Measurements from ENCODE around the gene DHRS2.

DHRS2 gene

DNA sequence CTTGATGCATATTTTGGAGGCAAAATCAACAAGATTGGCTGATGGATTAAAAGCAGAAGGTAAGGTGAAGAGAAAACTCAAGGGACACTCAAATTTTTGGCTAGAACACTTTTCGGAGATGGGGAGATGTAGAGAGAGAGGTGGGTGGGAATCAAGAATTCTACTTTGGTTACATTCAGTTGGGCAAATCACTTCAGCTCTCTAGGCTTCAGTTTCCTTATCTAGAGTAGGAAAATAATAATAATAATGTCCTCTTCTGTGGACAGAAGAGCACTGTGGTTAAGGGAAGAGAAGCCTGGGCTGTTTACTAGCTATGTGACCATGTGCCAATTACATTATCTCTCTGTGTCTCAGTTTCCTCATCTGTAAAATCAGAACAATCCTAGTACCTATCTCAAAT lies 23.4 kb upstream of the DHRS2 start:
- no peak for DNase-seq (ENCODE audit: low read depth)

DNA sequence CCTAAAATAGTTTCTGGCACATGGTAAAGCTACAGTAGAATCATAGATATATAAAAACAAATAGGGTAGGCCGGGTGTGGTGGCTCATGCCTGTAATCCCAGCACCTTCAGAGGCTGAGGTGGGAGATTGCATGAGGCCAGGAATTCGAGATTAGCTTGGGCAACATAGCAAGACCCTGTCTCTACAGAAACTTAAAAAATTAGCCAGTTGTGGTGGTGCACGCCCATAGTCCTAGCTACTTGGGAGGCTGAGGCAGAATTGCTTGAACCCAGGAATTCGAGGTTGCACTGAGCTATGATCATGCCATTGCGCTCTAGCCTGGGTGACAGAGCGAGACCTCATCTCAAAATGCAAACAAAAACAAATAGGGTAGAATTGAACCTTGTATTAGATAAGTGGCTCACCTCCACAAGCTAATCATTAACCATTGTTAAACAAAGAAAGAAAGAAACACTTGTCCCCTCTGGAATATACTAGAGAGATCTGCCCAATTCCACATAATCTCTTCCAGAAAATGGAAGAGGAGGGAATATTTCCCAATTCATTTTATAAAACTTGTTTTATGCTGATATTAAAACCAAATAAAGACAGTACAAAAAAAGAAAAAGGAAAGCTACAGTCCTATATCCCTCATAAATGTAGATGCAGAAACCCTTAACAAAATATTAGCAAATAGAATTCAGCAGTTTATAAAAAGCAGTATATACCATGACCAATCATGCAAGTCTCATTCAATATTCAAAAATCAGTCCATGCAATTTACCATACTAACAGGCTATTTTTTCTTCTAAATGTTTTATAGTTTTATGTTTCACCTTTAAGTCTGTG lies 22.7 kb upstream of the DHRS2 start:
- DNase-seq (ENCODE audit: low read depth): no peak

- DNase-seq (ENCODE audit: low read depth): no peak
Observed at GRCh38 chr14:23614395-23614828, 21.8 kb upstream of the DHRS2 start.

DNA sequence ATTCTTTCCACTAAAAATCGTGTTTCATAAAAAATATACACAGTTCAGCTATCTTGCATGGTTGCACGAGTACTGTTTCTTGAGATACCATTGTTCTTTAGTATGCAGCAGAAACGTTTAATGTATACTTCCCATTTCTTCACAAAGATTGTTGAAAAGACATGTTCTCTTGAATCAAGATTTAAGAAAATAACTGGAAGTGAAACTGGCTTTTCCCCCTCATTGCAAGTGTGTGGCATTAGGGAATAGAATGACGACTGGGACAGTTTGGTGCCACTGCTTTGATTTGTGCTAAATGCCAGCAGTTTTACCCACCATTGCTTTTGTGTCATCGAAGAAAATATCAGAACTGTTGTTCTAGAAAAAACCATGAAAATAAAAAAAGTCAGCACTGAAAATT lies 20.3 kb upstream of the DHRS2 start:
- no peak for DNase-seq (ENCODE audit: low read depth)

DNA sequence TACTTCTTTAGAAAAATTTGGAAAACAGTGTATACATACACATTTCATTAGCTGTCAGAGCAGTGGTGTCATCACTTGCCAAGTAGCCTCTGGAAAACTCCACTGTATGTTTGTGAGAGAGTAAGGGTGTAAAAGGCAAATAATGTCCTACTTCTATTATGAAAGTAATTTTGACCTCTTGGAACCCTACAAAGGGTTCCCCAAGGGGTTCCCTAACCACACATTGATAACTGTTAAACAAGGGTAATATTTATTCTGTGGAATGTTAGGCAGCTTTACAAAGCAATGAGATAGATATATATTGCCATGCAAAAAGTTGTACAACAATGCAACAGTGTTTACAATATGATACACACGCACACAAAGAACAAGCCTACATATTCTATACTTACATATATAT lies 18.6 kb upstream of the DHRS2 start:
- DNase-seq (ENCODE audit: low read depth): no peak

DNA sequence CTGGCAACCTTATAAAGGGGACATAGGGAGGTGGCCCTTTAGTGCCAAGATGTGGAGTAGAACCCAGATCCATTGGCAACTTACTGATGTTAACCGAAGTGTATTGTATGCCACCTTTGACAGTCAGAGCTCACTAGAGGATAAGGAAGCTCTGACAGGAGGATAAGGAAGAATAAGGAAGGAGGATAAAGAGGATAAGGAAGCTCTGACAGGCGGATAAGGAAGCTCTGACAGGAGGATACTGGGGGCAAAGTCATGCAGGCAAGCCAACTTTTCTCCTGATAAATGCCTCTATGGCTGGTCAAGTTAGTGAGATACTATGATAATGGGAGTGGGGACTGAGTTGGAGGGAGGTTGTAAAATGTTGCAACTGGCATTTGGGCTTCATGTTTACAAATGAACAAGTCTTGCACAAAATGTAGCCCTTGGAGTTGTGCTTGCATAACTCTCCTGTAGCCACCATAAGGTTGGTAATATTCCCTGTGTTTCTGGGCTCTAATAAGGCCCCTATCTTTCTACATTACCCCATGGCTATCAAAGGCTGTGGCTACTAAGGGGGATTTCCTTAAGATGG lies 17.7 kb upstream of the DHRS2 start:
- no peak for DNase-seq (ENCODE audit: low read depth)

GRCh38 chr14:23620177-23620702 lies 15.9 kb upstream of the DHRS2 start:
- DNase-seq (ENCODE audit: low read depth): no peak

DNA sequence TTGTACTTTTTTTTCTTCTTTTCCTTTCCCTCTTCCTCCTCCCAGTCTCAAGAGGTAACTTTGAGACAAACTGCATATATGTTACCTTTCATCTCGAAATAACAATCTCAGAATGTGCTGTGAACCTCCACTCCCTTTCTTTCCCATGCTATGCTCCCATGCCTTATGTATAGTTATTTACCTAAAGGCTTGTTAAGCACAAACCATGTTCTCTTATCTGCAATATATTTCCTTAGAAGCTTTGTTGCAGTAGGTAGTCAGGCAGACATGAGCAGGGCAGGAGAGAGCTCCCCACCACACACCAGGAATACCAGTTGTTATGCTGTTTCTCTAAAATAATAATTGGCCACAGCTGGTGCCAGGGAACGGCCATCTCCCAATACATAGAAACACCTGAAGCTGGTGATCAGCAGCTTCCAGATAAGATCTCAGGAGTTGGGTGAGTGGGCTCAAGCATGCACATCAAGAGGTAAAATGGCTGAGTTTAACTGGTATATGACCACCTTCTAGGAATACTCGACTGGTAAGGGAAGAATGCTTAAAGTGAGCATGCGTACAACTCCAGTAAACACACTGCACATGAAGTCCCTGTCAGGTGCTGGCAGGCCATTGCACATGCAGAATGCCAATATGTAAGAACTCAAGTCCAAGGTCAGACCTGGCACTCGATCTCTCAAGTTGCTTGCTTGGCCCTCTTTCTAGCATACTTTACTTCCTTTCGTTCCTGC lies 14.8 kb upstream of the DHRS2 start:
- DNase-seq (ENCODE audit: low read depth): no peak

DNA sequence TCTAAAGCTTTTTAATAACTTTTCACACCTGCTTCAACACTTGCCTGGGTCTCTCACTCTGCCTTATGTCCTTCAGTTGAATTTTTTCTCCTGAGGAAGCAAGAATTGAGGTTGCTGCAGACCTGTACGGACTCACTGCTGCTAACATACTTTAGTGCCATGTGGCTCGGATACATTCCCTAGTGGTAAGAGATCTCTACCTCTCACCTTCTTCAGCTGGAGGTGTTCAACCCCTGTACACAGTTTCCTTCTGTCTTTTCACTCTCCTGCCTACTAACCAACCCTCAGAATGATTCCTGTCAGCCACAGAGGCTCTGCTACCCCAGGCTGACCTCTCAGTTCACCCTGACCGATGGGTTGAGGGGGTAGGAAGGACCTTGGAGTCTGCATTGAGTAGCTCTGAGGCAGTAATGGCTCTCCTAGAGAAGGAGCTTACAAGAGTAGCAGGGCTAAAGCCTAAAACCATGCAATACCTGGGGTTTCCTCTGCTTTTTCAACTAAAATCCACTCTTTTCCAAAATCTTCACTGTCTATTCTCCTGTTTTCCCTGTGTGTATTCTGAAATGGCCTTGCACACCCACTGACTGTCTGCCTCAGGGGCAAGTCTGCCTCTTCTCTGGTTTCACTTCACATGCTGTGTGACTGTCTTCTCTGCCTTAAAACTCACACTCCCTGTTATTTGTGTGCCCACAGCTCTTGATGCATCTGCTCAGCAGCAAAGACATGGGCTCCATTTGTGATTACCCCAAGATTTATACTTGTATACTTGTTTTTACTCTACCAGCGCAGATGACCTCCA lies 14.0 kb upstream of the DHRS2 start:
- DNase-seq (ENCODE audit: low read depth): no peak

DNA sequence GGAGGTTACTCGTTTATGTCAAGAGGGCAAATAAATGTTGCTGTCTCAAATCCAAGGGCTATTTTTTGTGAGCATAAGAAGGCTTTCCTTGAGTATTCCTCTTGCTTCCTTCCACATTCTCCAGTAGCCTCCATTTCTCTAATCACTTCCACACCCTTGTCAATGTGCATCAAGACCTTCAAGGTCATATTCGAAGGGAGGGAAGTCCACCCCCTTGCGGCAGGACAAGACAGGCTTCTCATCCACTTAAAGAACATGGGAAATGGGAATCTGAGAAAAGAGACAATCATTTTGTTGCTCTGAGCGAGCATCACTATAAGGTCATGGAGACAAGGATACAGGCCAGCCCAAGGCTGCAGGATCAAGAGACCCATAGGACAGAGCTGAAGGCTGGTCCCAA lies 13.2 kb upstream of the DHRS2 start:
- no peak for DNase-seq (ENCODE audit: low read depth)

DNA sequence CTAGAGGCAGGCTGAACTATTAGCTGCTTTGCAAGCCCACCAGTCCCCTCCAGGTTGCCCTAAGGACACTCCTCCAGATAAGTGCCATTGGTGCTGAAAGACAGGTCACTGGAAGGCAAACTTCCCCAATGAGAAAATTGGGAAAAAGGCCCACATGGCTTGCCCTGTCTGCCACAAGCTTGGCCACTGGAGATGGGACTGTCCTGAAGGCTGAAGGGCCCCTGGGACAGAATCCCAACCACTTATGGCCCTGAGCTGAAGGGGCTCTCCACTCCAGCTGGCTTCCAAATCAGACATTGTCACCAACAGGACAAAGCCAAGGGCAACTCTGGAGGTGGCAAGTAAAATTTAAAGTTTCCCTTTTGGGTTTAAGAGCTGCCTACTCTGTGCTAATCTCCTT lies 12.2 kb upstream of the DHRS2 start:
- DNase-seq (ENCODE audit: low read depth): no peak

GRCh38 chr14:23624830-23625404 lies 11.2 kb upstream of the DHRS2 start:
- DNase-seq (ENCODE audit: low read depth): no peak

DNA sequence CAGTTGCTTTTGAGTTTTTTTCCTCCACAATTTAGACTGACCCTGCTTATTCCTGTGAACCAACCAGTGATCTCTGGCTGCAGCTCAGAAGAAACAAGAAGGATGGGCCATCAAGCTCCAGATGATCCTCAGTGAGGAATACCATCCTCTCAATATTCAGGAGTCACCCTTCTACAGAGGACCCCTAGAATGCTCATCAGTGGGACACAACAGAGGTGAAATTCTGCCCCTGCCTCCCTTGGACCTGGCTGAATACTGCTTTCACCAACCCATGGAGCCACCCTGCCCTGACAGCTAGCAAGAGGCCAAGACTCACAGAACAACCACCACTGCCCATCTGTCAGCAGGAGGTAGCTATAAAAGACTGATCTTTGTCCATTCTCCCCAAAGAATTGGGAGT lies 9.2 kb upstream of the DHRS2 start:
- DNase-seq (ENCODE audit: low read depth): no peak

DNA sequence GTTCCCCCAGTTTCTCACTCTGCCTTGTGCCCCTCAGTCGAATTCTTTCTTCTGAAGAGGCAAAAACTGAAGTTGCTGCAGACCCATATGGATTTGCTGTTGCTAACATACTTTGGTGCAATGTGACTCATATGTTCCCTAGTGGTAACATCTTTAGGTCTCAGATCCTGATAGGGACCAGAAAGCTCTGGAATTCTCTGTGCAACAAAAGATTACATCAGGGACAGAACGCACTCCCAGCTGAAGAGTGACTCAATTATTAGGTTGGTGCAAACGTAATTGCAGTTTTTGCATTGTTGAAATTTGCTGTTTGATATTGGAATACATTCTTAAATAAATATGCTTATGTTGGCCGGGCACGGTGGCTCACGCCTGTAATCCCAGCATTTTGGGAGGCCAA lies 8.2 kb upstream of the DHRS2 start:
- no peak for DNase-seq (ENCODE audit: low read depth)

DNA sequence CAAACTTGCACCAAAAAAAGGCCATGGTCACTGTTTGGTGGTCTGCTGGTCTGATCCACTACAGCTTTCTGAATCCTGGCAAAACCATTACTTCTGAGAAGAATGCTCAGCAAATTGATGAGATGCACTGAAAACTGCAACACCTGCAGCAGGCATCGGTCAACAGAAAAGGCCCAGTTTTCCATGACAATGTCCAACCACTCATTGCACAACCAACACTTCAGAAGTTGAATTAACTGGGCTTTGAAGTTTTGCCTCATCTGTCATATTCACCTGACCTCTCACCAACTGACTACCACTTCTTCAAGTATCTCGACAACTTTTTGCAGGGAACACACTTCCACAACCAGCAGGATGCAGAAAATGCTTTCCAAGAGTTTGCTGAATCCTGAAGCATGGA lies 7.0 kb upstream of the DHRS2 start:
- no peak for DNase-seq (ENCODE audit: low read depth)

- no peak for DNase-seq (ENCODE audit: low read depth)
Observed at GRCh38 chr14:23629832-23630396, 6.2 kb upstream of the DHRS2 start.

DNA sequence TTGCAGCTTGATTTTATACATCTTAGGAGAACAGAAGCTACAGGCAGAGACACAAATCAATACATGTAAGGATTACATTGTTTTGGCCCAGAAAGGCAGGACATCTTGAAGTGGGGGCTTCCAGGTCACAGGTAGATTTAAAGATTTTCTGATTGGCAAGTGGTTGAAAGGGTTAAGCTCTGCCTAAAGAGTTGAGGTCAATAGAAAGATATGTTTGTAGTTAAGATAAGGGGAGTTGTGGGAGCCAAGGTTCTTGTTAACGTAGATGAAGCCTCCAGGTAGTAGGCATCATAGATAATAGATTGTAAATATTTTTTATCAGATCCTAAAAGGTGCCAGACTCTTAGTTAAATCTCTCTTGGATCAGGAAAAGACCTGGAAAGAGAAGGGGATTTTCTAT lies 5.5 kb upstream of the DHRS2 start:
- no peak for DNase-seq (ENCODE audit: low read depth)

DNA sequence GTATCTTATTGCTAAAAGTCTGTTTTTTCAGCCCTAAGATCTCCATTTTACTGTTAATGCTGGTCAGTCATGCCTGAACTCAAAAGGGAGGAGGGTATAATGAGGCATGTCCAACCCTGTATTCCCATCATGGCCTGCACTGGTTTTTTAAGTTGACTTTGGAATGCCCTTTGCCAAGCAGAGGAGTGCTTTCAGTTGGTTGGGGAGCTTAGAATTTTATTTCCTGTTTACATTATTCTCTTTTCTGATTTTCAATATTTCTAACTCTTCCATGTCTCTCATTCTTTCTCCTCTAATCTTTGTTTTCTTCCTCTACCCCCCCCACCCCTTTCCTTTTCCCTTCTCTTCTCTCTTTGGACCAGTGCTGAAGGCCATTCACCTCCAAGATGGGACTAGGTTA lies 4.9 kb upstream of the DHRS2 start:
- no peak for DNase-seq (ENCODE audit: low read depth)

GRCh38 chr14:23631702-23632460 lies 4.3 kb upstream of the DHRS2 start:
- peak; percentile 55 for DNase-seq (ENCODE audit: low read depth)

DNA sequence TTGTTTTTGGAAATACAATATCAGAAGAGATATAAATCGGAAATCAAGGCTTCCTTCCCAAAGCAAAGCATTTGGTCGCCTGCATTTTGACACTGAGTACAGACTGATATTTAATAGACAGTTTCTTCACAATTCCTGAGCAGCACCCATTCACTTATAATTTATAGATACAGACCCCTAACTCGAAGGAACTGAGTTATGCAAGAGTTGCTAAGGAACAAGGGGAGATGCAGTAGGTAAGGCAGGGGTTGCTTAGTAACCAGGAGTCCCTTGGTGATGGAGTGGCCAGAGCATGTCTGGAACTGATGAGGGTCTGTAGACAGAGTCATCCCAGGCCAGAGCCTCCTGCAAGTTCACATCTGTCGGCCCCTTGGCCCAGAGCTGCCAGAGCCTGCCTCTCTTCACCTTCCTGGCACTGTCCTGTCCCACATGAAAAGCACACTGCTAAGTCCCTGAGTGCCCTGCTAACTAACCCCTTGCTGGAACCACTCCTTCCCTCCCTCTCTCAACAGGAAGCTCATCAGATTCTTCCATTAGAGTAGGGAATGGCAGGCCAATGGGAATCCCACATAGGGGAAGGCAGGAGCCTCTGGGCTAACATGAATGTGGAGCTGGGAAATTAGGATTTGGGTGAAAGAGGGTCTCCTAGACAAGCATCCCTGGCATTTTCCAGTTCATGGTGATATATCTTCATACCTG lies 3.6 kb upstream of the DHRS2 start:
- no peak for DNase-seq (ENCODE audit: low read depth)

All from stimulated activated CD8-positive, alpha-beta memory T cell treated with anti-CD3 and anti-CD28 coated beads, Interleukin-15, amount 100 ng/mL, for 24 hours (primary cell).